Ecto neural progenitor cell (in vitro differentiated cells): Measurements from ENCODE around the gene OR12D1.

Source experiments
- DNase-seq: peaks from one replicate; pipeline ENCODE4 v3.0.0-alpha.2; 2018; ENCODE audit warnings: low spot score

OR12D1 gene

DNA sequence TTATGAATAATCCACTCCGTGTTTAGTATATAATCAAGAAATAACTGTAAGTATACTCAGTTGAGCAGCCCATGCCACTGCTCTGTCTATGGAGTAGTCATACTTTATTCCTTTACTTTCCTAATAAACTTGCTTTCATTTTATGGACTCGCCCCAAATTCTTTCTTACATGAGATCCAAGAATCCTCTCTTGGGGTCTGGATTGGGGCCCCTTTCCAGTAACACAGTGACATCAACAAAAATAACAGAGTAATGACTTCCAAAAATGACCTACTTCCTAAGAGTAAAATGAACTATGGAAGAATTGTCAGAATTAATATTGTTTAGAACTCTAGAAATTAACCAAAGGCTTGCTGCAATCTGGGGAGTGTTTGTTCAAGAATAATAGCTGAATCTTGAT lies 51.1 kb downstream of the OR12D1 start:
- DNase-seq = no peak

DNA sequence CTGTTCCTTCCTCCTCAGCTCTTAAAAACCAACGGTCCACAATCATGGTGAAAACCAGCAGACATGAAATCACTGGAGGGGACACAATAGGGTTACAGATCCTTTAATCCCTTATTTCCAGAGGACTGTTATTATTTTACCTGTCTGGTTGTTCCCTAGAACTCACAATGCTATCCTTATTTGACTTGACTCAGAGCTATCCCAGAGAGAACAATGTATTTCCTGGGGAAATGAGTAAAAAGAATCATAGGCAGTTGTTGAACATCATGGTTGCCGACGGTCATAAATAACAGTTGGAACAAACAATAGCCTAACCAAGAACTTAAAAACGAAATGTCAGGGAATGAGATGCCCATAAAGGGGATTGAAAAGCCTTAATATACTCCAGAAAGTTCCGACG lies 51.5 kb downstream of the OR12D1 start:
- DNase-seq = no peak
